IPS-18a (cell line): ENCODE data around the gene APOC4.

Experiments
- H3K27ac ChIP-seq: one replicate; pipeline ENCODE4 v1.5.1; 2013; ENCODE audit warnings: low read length
- H3K27me3 ChIP-seq: one replicate; pipeline ENCODE4 v1.6.1; 2013; ENCODE audit warnings: mild to moderate bottlenecking, low read length; ENCODE audit not compliant: control insufficient read depth, insufficient read depth
- H3K36me3 ChIP-seq: one replicate; pipeline ENCODE4 v1.6.1; 2013; ENCODE audit warnings: low read depth, low read length; ENCODE audit not compliant: control insufficient read depth
- H3K4me1 ChIP-seq: one replicate; pipeline ENCODE4 v1.6.1; 2013; ENCODE audit warnings: low read depth, low read length; ENCODE audit not compliant: control insufficient read depth
- H3K4me3 ChIP-seq: one replicate; pipeline ENCODE4 v1.5.1; 2013; ENCODE audit warnings: low read length
- H3K9ac ChIP-seq: one replicate; pipeline ENCODE4 v1.6.1; 2013; ENCODE audit warnings: mild to moderate bottlenecking, low read length, moderate library complexity
- H3K9me3 ChIP-seq: one replicate; pipeline ENCODE4 v1.6.1; 2013; ENCODE audit warnings: low read depth, low read length; ENCODE audit not compliant: control insufficient read depth

The APOC4 gene

DNA sequence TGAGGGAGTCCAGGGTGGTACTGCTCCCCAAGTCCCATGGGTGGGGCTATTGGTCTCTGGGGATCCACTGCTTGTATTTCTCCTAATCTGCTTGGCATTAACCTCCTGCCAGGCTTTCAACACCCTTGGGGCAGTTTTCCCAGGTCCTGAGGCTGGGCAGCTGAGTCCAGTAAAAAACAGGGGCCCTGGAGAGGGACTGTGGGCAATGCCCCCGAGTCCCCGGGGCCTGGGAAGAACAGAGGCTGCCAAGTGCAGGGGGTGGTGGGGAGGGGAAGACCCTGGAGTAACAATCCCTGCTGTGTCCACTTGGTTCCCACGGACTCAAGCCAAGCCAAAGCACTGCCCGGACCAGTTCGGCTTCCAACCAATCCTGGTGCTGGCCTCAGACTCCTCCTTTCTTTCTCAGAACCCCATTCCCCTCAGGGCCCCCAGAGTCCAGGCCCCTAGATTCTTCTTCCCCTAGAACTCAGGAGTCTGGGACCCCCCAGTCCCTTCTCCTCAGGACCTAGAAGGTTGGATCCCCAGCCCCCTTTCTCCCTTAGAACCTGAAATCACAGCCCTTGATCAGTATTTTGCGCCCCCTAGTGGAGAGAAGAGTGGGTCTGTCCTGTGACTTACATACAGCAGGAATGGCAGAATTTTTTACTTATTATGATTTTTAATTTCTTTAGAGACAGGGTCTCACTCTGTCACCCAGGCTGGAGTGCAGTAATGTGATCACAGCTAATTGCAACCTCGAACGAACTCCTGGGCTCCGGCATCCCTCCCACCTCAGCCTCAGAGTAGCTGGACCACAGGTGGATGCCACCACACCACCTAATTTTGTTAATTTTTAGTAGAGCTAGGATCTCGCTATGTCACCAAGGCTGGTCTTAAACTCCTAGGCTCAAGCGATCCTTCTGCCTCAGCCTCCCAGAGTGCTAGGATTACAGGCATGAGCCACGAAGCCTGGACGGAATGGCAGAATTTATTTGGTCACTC lies 9.4 kb downstream of the APOC4 start:
- Histone ChIP-seq H3K4me1 (peaks cover 7% of the 10 kb centered on the region), H3K9me3 (no peaks in the 10 kb centered on the region), H3K27me3 (no peaks in the 10 kb centered on the region), H3K27ac (no peak overlapping the region), H3K36me3 (no peaks in the 10 kb centered on the region), H3K9ac (no peak overlapping the region), H3K4me3 (no peak overlapping the region)

- Histone ChIP-seq H3K27me3 (no peaks in the 10 kb centered on the region), H3K9ac (peak overlapping the region; percentile 95), H3K4me1 (peaks cover 7% of the 10 kb centered on the region), H3K36me3 (no peaks in the 10 kb centered on the region), H3K9me3 (no peaks in the 10 kb centered on the region), H3K27ac (peak overlapping the region; percentile 98), H3K4me3 (peak overlapping the region; percentile 100)
These were observed 12.2 kb downstream of the APOC4 start for GRCh38 chr19:44954278-44954648.

DNA sequence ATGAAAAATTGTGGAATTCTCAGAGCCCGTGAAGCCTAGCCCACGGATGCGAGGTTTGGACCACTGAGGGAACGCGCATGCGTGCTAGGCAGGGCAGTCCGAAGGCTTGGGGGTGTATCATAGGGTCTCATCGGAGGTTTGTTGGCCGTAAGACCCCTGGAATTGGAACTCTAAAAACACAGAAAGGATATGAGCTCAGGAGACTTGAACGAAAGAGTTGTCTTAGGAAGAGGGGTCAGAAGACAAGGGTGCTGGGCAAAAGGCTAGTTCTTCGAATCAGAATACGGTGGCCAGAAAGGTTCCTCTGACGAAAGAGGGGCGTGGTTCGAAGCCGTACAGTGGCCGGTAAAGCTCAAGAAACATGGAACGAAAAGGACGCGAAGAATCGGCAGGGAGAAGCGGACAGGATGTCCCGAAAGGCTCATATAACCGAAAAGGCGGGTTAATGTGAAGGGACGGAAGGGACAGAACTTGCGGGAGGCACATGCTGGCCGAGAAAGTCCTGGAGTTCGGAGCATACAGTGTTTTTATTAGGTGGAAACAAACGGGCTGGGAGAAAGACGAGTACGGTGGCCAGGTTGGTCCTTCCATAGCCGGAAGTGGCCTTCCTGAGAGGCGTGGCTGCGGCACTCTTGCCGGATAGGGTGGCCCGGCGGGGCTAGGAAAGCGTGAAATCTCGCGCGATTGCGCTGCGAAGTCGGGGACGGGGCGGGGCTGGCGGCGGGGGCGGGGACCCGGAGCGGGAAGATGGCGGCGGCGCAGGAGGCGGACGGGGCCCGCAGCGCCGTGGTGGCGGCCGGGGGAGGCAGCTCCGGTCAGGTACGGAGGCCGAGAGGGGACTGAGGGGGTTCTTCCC lies 12.8 kb downstream of the APOC4 start, which contains the start of gene CLPTM1:
Gene CLPTM1, plus strand, starts transcription at position 732 of the 856 bp plus-strand sequence. Its CDS starts 16 bp downstream, at position 748.
- Histone ChIP-seq H3K4me3 (peak within 1 kb of the TSS; percentile 100), H3K36me3 (no peaks in the 10 kb centered on the region), H3K4me1 (peaks cover 7% of the 10 kb centered on the region), H3K27ac (peak within 1 kb of the TSS; percentile 98), H3K9me3 (no peaks in the 10 kb centered on the region), H3K27me3 (no peaks in the 10 kb centered on the region), H3K9ac (peak within 1 kb of the TSS; percentile 95)

DNA sequence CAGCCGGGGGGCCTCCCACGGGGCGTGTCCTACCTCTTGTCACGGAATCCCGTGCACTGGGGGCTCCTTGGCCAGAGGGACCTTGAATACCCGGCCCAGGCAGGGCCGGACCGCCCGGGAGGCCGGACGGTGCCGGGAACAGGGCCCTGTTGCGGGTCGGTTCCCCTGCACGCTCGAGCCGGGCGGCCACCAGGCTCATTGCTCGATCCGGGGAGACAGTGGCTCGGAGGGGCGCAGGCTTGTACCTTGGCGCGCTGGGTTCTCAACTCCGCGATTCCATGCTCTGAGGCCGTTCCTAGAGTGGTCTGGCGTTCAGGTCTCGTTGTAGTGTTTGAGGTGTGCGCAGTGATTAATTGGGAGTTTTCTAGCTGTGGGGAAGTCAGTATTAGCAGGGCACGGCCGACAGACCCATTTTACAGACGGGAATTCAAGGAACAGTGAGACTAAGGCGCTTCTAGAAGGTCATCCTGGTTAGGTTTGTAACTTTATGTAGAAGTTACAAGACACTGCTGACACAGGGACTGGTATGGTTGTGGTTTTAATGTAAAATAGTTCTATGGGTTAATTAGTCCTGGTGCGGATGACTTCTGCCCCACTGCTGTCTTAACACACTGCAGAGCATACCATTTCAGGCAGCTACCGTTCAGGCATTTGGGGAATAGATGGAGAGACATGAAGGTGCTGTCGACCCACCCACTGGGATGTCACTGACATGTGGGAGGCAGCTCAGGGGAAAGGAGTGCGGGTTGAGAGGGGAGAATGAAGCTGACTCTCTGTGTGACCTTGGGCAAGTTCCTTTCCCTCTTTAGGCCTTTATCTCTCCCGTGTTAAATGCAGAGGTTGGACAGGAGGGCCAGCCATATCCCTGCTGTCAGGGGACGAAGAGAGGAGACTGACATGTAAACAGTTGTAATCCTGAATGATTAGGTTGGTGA lies 13.7 kb downstream of the APOC4 start:
- H3K4me1 ChIP-seq, result peaks cover 7% of the 10 kb centered on the region
- H3K4me3 ChIP-seq, result peak overlapping the region; percentile 100
- H3K9me3 ChIP-seq, result no peaks in the 10 kb centered on the region
- peak overlapping the region; percentile 95 for H3K9ac ChIP-seq
- no peaks in the 10 kb centered on the region for H3K36me3 ChIP-seq
- no peaks in the 10 kb centered on the region for H3K27me3 ChIP-seq
- H3K27ac ChIP-seq, result peak overlapping the region; percentile 22

DNA sequence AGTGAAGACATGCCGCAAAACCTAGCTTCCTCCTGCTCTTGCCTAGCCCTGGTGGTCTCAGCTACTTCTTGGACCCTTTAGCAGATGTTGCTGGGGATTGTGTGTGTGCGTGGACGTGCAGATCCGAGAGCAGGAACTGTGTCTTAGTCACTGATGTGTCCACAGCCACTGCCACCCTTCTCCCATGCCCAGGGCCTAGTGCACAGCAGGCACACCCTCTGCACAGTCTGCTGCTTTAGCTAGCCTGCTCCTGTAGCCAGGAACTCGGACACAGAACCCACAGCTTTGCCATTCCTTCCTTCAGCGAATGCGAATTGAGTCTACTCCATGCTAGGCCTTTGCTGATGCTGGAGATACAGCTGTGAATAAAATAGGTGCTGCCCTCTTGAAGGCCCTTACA lies 15.5 kb downstream of the APOC4 start:
- H3K9me3 ChIP-seq, result no peaks in the 10 kb centered on the region
- H3K4me3 ChIP-seq, result no peak overlapping the region
- no peak overlapping the region for H3K27ac ChIP-seq
- no peaks in the 10 kb centered on the region for H3K27me3 ChIP-seq
- peaks cover 7% of the 10 kb centered on the region for H3K4me1 ChIP-seq
- peaks cover 6% of the 10 kb centered on the region for H3K36me3 ChIP-seq
- no peak overlapping the region for H3K9ac ChIP-seq

GRCh38 chr19:44958090-44958489 lies 16.1 kb downstream of the APOC4 start:
- no peaks in the 10 kb centered on the region for H3K9me3 ChIP-seq
- H3K27me3 ChIP-seq, result no peaks in the 10 kb centered on the region
- peaks cover 7% of the 10 kb centered on the region for H3K4me1 ChIP-seq
- peaks cover 6% of the 10 kb centered on the region for H3K36me3 ChIP-seq
- H3K9ac ChIP-seq, result no peak overlapping the region
- H3K27ac ChIP-seq, result no peak overlapping the region
- no peak overlapping the region for H3K4me3 ChIP-seq

DNA sequence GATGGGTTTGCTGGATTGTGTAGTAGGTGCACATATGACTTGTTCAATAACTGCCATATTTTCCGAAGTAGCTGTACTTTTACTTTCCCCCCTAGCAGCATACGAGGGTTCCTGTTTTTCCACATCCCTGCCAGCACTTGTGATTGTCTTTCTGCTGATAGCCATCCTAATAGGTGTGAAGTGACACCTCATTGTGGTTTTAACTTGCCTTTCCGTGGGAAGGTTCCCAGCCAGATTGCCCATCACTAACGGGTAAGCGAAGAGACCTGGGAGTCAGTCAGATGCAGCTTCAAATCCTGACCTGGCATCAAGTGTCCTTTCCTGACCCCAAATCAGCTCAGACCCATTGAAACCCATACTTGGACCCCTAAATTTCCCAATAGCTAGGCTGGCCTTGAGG lies 17.7 kb downstream of the APOC4 start:
- Histone ChIP-seq H3K36me3 (peaks cover 11% of the 10 kb centered on the region), H3K4me3 (no peak overlapping the region)

GRCh38 chr19:44960906-44961728 lies 19.1 kb downstream of the APOC4 start:
- no peaks in the 10 kb centered on the region for H3K27me3 ChIP-seq
- peaks cover 4% of the 10 kb centered on the region for H3K4me1 ChIP-seq
- H3K27ac ChIP-seq, result no peak overlapping the region
- no peak overlapping the region for H3K4me3 ChIP-seq
- peaks cover 13% of the 10 kb centered on the region for H3K36me3 ChIP-seq
- no peaks in the 10 kb centered on the region for H3K9me3 ChIP-seq
- H3K9ac ChIP-seq, result no peak overlapping the region

More for the DNA sequence above, 17.7 kb downstream of the APOC4 start:
- Histone ChIP-seq H3K27me3 (no peaks in the 10 kb centered on the region), H3K27ac (no peak overlapping the region), H3K9me3 (no peaks in the 10 kb centered on the region), H3K9ac (no peak overlapping the region), H3K4me1 (peaks cover 7% of the 10 kb centered on the region)

DNA sequence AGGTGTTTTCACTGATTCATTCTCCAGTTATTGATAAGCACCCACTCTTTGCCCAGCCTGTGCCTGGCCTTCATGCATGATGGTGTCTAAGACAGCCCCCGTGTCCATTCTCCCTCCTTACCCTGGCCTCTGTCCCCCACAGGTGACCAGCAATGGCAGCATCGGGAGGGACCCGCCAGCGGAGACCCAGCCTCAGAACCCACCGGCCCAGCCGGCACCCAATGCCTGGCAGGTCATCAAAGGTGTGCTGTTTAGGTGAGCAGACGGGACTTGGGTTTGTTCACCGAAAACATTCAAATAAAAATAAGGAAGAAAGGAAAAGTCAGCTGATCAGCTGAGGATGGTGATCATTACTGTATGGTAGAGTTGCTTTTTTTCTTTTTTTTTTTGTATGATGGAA lies 19.8 kb downstream of the APOC4 start:
- Histone ChIP-seq H3K36me3 (peaks cover 13% of the 10 kb centered on the region), H3K9ac (no peak overlapping the region), H3K27ac (no peak overlapping the region), H3K4me3 (no peak overlapping the region), H3K4me1 (no peaks in the 10 kb centered on the region), H3K27me3 (no peaks in the 10 kb centered on the region), H3K9me3 (no peaks in the 10 kb centered on the region)

- H3K27ac ChIP-seq, result no peak overlapping the region
- no peak overlapping the region for H3K4me3 ChIP-seq
- H3K36me3 ChIP-seq, result peaks cover 15% of the 10 kb centered on the region
- no peaks in the 10 kb centered on the region for H3K9me3 ChIP-seq
- H3K4me1 ChIP-seq, result no peaks in the 10 kb centered on the region
- no peak overlapping the region for H3K9ac ChIP-seq
- no peaks in the 10 kb centered on the region for H3K27me3 ChIP-seq
These were observed 26.1 kb downstream of the APOC4 start for GRCh38 chr19:44968118-44968517.
